ENCODE data around the gene RUNX3. TPM values are rescaled to one million over a fixed set of nuclear protein-coding genes. Genes with fewer than 3 reads are reported as not detected.

Gene RUNX3
- total and polyA plus RNA-seq, 2 donors (not counting 1 experiment from before 2014, with no cell fraction given), result 86.0 to 127 TPM

DNA sequence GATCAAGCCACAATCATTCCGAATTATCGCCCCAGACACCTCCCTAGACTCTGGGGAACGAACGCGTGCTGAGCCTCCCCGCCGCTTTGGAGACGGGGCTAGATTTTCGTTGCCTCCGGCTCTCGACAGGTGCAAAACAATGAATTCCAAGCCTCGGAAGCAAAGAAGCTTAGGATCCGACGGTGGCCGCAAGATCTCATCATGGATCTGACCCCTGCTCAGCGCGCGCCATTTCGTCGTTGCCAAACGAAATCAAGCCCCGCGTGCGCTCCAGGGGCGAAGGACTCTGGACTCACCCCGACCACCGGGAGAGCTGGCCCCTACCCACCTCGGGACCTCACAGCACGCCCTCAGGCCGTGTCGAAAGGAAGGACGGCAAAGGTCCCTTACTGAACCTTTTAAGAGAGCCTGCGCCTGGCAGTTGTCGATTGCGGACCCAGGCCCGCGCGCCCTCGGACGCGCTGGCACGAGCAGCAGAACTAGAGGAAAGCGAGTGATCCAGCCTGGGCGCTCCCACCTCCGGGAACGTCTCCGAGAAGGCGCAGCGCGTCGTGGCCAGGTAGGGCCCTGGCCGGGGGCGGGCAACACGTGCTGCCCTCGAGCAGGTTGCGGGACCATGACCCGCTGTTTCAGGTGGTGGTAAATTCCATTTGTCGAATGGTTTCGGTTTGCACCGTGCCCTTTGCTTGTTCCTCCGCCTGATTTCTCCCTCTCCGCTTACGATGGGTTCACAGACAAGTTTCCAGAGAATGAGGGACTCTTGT is 1.6 kb upstream of the RUNX3 start:
- ChIA-PET POLR2A (interaction anchor here (0.6 to 3.5 kb wide), 7 partner anchors 8 to 974 kb away, joined by 3 to 32 read pairs (median 5); no protein-coding TSS in a partner anchor), CTCF (interaction anchor here (1.0 to 14.6 kb wide), 19 partner anchors 10 to 274 kb away, joined by 3 to 320 read pairs (median 7); no protein-coding TSS in a partner anchor)
- peak overlapping the region in 1 of 5 experiments; percentile 23 for H3K4me3 ChIP-seq (ENCODE audit: control extremely low read depth in 1 of 5, extremely low read depth in 1 of 5, insufficient read depth in 1 of 5, low read depth in 2 of 5, low read length in 4 of 5)
- no peak for ATAC-seq (ENCODE audit: low read depth)
- H4K20me1 ChIP-seq (ENCODE audit: control insufficient read depth, insufficient read depth, low read length, poor library complexity, severe bottlenecking), result peaks cover 32% of the 10 kb centered on the region
- no peak overlapping the region for H2AFZ ChIP-seq (ENCODE audit: insufficient read depth, low read depth, low read length, poor library complexity, severe bottlenecking)
- no peak for TF ChIP-seq EZH2 (IDR thresholded peaks at IDR 0.05; ENCODE audit: borderline replicate concordance, insufficient read depth, low read depth, low read length, poor library complexity, severe bottlenecking)
- TF ChIP-seq, protein P1, sequence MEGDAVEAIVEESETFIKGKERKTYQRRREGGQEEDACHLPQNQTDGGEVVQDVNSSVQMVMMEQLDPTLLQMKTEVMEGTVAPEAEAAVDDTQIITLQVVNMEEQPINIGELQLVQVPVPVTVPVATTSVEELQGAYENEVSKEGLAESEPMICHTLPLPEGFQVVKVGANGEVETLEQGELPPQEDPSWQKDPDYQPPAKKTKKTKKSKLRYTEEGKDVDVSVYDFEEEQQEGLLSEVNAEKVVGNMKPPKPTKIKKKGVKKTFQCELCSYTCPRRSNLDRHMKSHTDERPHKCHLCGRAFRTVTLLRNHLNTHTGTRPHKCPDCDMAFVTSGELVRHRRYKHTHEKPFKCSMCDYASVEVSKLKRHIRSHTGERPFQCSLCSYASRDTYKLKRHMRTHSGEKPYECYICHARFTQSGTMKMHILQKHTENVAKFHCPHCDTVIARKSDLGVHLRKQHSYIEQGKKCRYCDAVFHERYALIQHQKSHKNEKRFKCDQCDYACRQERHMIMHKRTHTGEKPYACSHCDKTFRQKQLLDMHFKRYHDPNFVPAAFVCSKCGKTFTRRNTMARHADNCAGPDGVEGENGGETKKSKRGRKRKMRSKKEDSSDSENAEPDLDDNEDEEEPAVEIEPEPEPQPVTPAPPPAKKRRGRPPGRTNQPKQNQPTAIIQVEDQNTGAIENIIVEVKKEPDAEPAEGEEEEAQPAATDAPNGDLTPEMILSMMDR (IDR thresholded peaks at IDR 0.05), result no peak
- peaks cover 0 to 10% of the 10 kb centered on the region in 2 experiments for H3K36me3 ChIP-seq (replicated peaks in 1 of 2; ENCODE audit: control extremely low read depth in 1 of 2, control insufficient read depth in 1 of 2, extremely low read depth in 1 of 2, insufficient read depth in 2 of 2, low read length in 1 of 2)
- H3K79me2 ChIP-seq (ENCODE audit: control insufficient read depth, insufficient read depth, low read length), result peaks cover 56% of the 10 kb centered on the region
- H3K27me3 ChIP-seq (replicated peaks in 1 of 4; ENCODE audit: control extremely low read depth in 1 of 4, control insufficient read depth in 3 of 4, insufficient read depth in 4 of 4, low read length in 3 of 4), result no peaks in the 10 kb centered on the region
- peaks cover 0 to 3% (median 0%) of the 10 kb centered on the region in 3 donors for H3K9me3 ChIP-seq (ENCODE audit: control extremely low read depth in 1 of 3, control insufficient read depth in 2 of 3, insufficient read depth in 1 of 3, low read length in 2 of 3)
- Mint-ChIP-seq H3K4me1 (peaks cover 67% of the 10 kb centered on the region), H3K4me3 (peak overlapping the region; percentile 47), H3K27me3 (no peaks in the 10 kb centered on the region), H3K27ac (peak overlapping the region; percentile 26), H3K9me3 (ENCODE audit: insufficient read depth) (no peaks in the 10 kb centered on the region)
- peaks cover 55 to 72% of the 10 kb centered on the region in 2 donors for H3K4me1 ChIP-seq (ENCODE audit: control insufficient read depth in 2 of 2, insufficient read depth in 2 of 2, low read length in 2 of 2)
- peak overlapping the region; percentile 93 for H3K4me2 ChIP-seq (replicated peaks; ENCODE audit: low read depth, low read length, poor library complexity, severe bottlenecking)
- intact Hi-C loops (cut with micrococcal nuclease), result loop anchor here (1.0 to 5.0 kb wide), 3 partner anchors 170 to 517 kb away; partner anchors contain the start of gene NIPAL3
- WGBS (ENCODE audit: insufficient coverage), result 86% methylated on average over 60 of the region's 63 CpGs
- DNase-seq, result peak; percentile 45
- no peak overlapping the region for H3K9ac ChIP-seq (ENCODE audit: low read length)
- peak overlapping the region in 1 of 2 donors; percentile 92 for H3K27ac ChIP-seq (ENCODE audit: low read length in 2 of 2)

GRCh38 chr1:24931146-24931467 is 1.0 kb upstream of the RUNX3 start:
- Histone ChIP-seq H3K4me1 (ENCODE audit: control insufficient read depth in 2 of 2, insufficient read depth in 2 of 2, low read length in 2 of 2) (peaks cover 60 to 77% of the 10 kb centered on the region in 2 donors), H3K9ac (ENCODE audit: low read length) (no peak overlapping the region), H3K27me3 (replicated peaks in 1 of 4; ENCODE audit: control extremely low read depth in 1 of 4, control insufficient read depth in 3 of 4, insufficient read depth in 4 of 4, low read length in 3 of 4) (no peaks in the 10 kb centered on the region), H3K36me3 (replicated peaks in 1 of 2; ENCODE audit: control extremely low read depth in 1 of 2, control insufficient read depth in 1 of 2, extremely low read depth in 1 of 2, insufficient read depth in 2 of 2, low read length in 1 of 2) (peaks cover 0 to 15% of the 10 kb centered on the region in 2 experiments), H4K20me1 (ENCODE audit: control insufficient read depth, insufficient read depth, low read length, poor library complexity, severe bottlenecking) (peaks cover 37% of the 10 kb centered on the region), H3K27ac (ENCODE audit: low read length in 2 of 2) (peak overlapping the region; percentile 92 to 93), H3K4me2 (replicated peaks; ENCODE audit: low read depth, low read length, poor library complexity, severe bottlenecking) (peak overlapping the region; percentile 93), H3K9me3 (ENCODE audit: control extremely low read depth in 1 of 3, control insufficient read depth in 2 of 3, insufficient read depth in 1 of 3, low read length in 2 of 3) (peaks cover 0 to 3% (median 0%) of the 10 kb centered on the region in 3 donors), H3K79me2 (ENCODE audit: control insufficient read depth, insufficient read depth, low read length) (peaks cover 61% of the 10 kb centered on the region), H3K4me3 (ENCODE audit: control extremely low read depth in 1 of 5, extremely low read depth in 1 of 5, insufficient read depth in 1 of 5, low read depth in 2 of 5, low read length in 4 of 5) (no peak overlapping the region), H2AFZ (ENCODE audit: insufficient read depth, low read depth, low read length, poor library complexity, severe bottlenecking) (no peak overlapping the region)
- WGBS (ENCODE audit: insufficient coverage), result 97% methylated on average over 18 of the region's 21 CpGs
- CTCF ChIA-PET, result interaction anchor here (0.8 to 14.6 kb wide), 10 partner anchors 17 to 274 kb away, joined by 3 to 320 read pairs (median 22); no protein-coding TSS in a partner anchor
- Mint-ChIP-seq H3K27me3 (no peaks in the 10 kb centered on the region), H3K27ac (peak overlapping the region; percentile 26), H3K4me1 (peaks cover 72% of the 10 kb centered on the region), H3K4me3 (peak overlapping the region; percentile 86), H3K9me3 (ENCODE audit: insufficient read depth) (no peaks in the 10 kb centered on the region)
- intact Hi-C loops (cut with micrococcal nuclease), result loop anchor here (2.0 to 5.0 kb wide), 2 partner anchors 276 to 516 kb away; partner anchors contain the start of gene NIPAL3
- no peak for DNase-seq
- no peak for ATAC-seq (ENCODE audit: low read depth)
- TF ChIP-seq, protein P1 (IDR thresholded peaks at IDR 0.05), result no peak
- no peak for TF ChIP-seq EZH2 (IDR thresholded peaks at IDR 0.05; ENCODE audit: borderline replicate concordance, insufficient read depth, low read depth, low read length, poor library complexity, severe bottlenecking)
- POLR2A ChIA-PET, result interaction anchor here (0.6 to 3.5 kb wide), 7 partner anchors 25 to 974 kb away, joined by 3 to 32 read pairs (median 5); no protein-coding TSS in a partner anchor
